GM19463 (cell line): Measurements from ENCODE around the gene DPPA2.
"Not testable (repeated sequence)": the region's sequence is repeated elsewhere in the genome, so short reads cannot be mapped to it uniquely, and the experiment has no call there.

Experiments
- ATAC-seq: cut with Tn5 transposase; IDR thresholded peaks from one replicate; pipeline ENCODE4 v1.9.1; 2021; ENCODE audit warnings: mild to moderate bottlenecking, moderate library complexity; ENCODE audit not compliant: unreplicated experiment

The DPPA2 gene

GRCh38 chr3:109316162-109316730 lies at the start of gene DPPA2:
Gene DPPA2, minus strand, starts transcription at chr3:109316517. Its CDS starts 1,975 bp downstream, at chr3:109314542.
- no peak for ATAC-seq

GRCh38 chr3:109364088-109364487 lies 47.8 kb upstream of the DPPA2 start:
- no peak for ATAC-seq

GRCh38 chr3:109363634-109364033 lies 47.3 kb upstream of the DPPA2 start:
- no peak for ATAC-seq

- no peak for ATAC-seq
Measured at GRCh38 chr3:109362823-109363222, 46.5 kb upstream of the DPPA2 start.

- ATAC-seq: not testable (repeated sequence)
Measured at GRCh38 chr3:109358809-109359208, 42.5 kb upstream of the DPPA2 start.

GRCh38 chr3:109356442-109357155 lies 40.3 kb upstream of the DPPA2 start:
- ATAC-seq: no peak

GRCh38 chr3:109355625-109356441 lies 39.5 kb upstream of the DPPA2 start:
- no peak for ATAC-seq

GRCh38 chr3:109353057-109353456 lies 36.7 kb upstream of the DPPA2 start:
- ATAC-seq: no peak

- ATAC-seq: no peak
Measured at GRCh38 chr3:109351231-109351630, 34.9 kb upstream of the DPPA2 start.

- ATAC-seq: no peak
Measured at GRCh38 chr3:109346770-109347295, 30.5 kb upstream of the DPPA2 start.

GRCh38 chr3:109346099-109346498 lies 29.8 kb upstream of the DPPA2 start:
- no peak for ATAC-seq

- no peak for ATAC-seq
Measured at GRCh38 chr3:109339714-109340648, 23.7 kb upstream of the DPPA2 start.

GRCh38 chr3:109339197-109339596 lies 22.9 kb upstream of the DPPA2 start:
- no peak for ATAC-seq

- no peak for ATAC-seq
Measured at GRCh38 chr3:109338322-109338721, 22.0 kb upstream of the DPPA2 start.

GRCh38 chr3:109337393-109337792 lies 21.1 kb upstream of the DPPA2 start, which contains the start of gene DPPA4:
Gene DPPA4, minus strand, starts transcription at chr3:109337546. Its CDS starts 29 bp downstream, at chr3:109337517.
- ATAC-seq: no peak

- ATAC-seq: no peak
Measured at GRCh38 chr3:109336291-109336861, 20.1 kb upstream of the DPPA2 start.

GRCh38 chr3:109334572-109334971 lies 18.3 kb upstream of the DPPA2 start:
- no peak for ATAC-seq

- no peak for ATAC-seq
Measured at GRCh38 chr3:109331692-109332091, 15.4 kb upstream of the DPPA2 start.

- ATAC-seq: no peak
Measured at GRCh38 chr3:109330405-109330804, 14.1 kb upstream of the DPPA2 start.

- no peak for ATAC-seq
Measured at GRCh38 chr3:109328202-109328601, 11.9 kb upstream of the DPPA2 start.
